ENCODE measurements around the gene SPG7.
A peak's percentile ranks its signal among the peaks of the same experiment; 100 is the strongest.

SPG7 gene

GRCh38 chr16:89498839-89499238 lies 9.4 kb upstream of the SPG7 start:
- no peaks in the 10 kb centered on the region for H3K9me3 Mint-ChIP-seq
- H3K36me3 Mint-ChIP-seq, result no peaks in the 10 kb centered on the region
- H3K27me3 Mint-ChIP-seq, result no peaks in the 10 kb centered on the region
- no peak overlapping the region for H3K4me3 Mint-ChIP-seq
- no peaks in the 10 kb centered on the region for H3K4me1 Mint-ChIP-seq
- no peak overlapping the region for H3K27ac Mint-ChIP-seq

- H3K4me1 Mint-ChIP-seq, result peaks cover under 1% of the 10 kb centered on the region
- H3K9me3 Mint-ChIP-seq, result no peaks in the 10 kb centered on the region
- H3K36me3 Mint-ChIP-seq, result no peaks in the 10 kb centered on the region
- no peak overlapping the region for H3K27ac Mint-ChIP-seq
- no peak overlapping the region for H3K4me3 Mint-ChIP-seq
- no peaks in the 10 kb centered on the region for H3K27me3 Mint-ChIP-seq
Measured at GRCh38 chr16:89499767-89500166, 8.4 kb upstream of the SPG7 start.

GRCh38 chr16:89502081-89502843 lies 5.9 kb upstream of the SPG7 start:
- H3K27me3 Mint-ChIP-seq, result no peaks in the 10 kb centered on the region
- peak overlapping the region; percentile 51 for H3K27ac Mint-ChIP-seq
- no peak overlapping the region for H3K4me3 Mint-ChIP-seq
- H3K9me3 Mint-ChIP-seq, result no peaks in the 10 kb centered on the region
- no peaks in the 10 kb centered on the region for H3K36me3 Mint-ChIP-seq
- H3K4me1 Mint-ChIP-seq, result peaks cover 24% of the 10 kb centered on the region

DNA sequence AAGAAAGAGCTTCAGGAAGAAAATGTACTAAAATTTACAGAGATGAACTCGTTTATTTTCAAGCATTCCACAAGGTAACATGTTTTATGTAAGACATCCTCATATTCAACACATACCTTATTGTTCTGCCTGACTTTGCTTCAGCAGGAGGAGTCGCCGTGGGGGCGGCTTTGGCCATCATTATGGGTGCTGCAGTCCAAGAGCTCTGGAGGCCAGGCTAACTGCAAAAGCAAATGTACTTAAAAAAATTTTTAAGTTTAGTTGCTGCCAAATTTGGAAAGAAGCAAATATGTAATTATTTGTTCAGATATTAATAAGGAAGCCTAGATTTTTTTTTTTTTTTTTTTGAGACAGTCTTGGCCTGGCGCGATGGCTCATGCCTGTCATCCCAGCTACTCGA lies 4.1 kb upstream of the SPG7 start:
- H3K27me3 Mint-ChIP-seq, result no peaks in the 10 kb centered on the region
- H3K36me3 Mint-ChIP-seq, result no peaks in the 10 kb centered on the region
- H3K27ac Mint-ChIP-seq, result no peak overlapping the region
- no peak overlapping the region for H3K4me3 Mint-ChIP-seq
- H3K9me3 Mint-ChIP-seq, result no peaks in the 10 kb centered on the region
- H3K4me1 Mint-ChIP-seq, result peaks cover 26% of the 10 kb centered on the region

- H3K4me1 Mint-ChIP-seq, result peaks cover 31% of the 10 kb centered on the region
- H3K36me3 Mint-ChIP-seq, result no peaks in the 10 kb centered on the region
- no peaks in the 10 kb centered on the region for H3K27me3 Mint-ChIP-seq
- no peaks in the 10 kb centered on the region for H3K9me3 Mint-ChIP-seq
- H3K27ac Mint-ChIP-seq, result peak overlapping the region; percentile 90
- peak overlapping the region; percentile 74 for H3K4me3 Mint-ChIP-seq
Measured at GRCh38 chr16:89505204-89506112, 2.7 kb upstream of the SPG7 start.

- H3K27ac Mint-ChIP-seq, result peak overlapping the region; percentile 63
- peaks cover 33% of the 10 kb centered on the region for H3K4me1 Mint-ChIP-seq
- H3K36me3 Mint-ChIP-seq, result no peaks in the 10 kb centered on the region
- H3K9me3 Mint-ChIP-seq, result no peaks in the 10 kb centered on the region
- H3K4me3 Mint-ChIP-seq, result peak overlapping the region; percentile 74
- H3K27me3 Mint-ChIP-seq, result no peaks in the 10 kb centered on the region
Measured at GRCh38 chr16:89506113-89506504, 2.1 kb upstream of the SPG7 start.

GRCh38 chr16:89506791-89507191 lies 1.4 kb upstream of the SPG7 start:
- H3K4me3 Mint-ChIP-seq, result peak overlapping the region; percentile 79
- H3K27ac Mint-ChIP-seq, result peak overlapping the region; percentile 74
- no peaks in the 10 kb centered on the region for H3K9me3 Mint-ChIP-seq
- H3K4me1 Mint-ChIP-seq, result peaks cover 33% of the 10 kb centered on the region
- no peaks in the 10 kb centered on the region for H3K27me3 Mint-ChIP-seq
- H3K36me3 Mint-ChIP-seq, result no peaks in the 10 kb centered on the region

DNA sequence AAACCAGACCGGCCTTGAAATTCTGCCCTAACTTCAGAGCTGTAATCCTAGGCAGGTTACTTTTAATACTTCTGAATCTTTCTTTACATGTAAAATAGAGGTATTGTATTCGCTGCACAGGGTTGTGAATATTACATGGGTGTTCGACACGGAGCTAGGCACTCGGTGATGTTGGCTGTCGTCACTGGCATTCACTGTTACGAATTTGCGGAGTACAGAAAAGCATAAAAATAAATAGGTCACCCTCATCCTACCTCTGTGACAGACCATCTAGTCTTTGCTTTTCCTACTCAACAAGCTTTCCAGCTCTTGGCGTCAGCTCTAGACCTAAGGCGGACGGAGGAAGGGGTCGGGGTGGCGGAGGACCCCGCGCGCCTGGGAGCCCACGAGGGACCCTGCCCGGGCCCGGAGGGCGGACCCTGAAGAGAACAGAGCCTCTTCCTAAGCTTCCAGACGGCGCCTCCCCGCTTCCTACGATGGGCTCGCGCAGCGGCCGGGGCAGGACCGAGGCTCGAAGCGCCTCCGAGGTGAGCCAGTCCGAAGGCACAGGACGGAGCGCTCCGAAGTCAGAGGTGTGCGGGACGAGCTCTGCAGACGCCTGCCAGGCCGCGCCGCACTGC lies 879 bp upstream of the SPG7 start:
- H3K27me3 Mint-ChIP-seq, result no peaks in the 10 kb centered on the region
- no peaks in the 10 kb centered on the region for H3K36me3 Mint-ChIP-seq
- peak overlapping the region; percentile 79 for H3K4me3 Mint-ChIP-seq
- peaks cover 33% of the 10 kb centered on the region for H3K4me1 Mint-ChIP-seq
- H3K9me3 Mint-ChIP-seq, result no peaks in the 10 kb centered on the region
- H3K27ac Mint-ChIP-seq, result peak overlapping the region; percentile 74

DNA sequence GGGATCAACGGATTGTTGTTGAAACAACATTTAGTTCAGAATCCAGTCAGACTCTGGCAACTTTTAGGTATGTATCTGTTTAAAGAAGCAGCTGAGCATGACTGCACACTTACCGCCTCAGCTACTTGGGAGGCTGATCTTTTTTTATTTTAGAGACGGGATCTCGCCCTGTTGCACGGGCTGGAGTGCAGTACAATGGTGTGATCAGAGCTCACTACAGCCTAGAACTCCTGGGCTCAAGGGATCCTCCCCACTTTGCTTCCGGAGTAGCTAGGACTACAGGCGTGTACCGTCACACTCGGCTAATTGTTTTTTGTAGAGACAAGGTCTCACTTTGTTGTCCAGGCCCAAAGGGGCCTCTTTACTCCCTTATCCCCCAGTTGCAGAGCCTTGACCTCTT lies 2.3 kb downstream of the SPG7 start:
- H3K4me1 Mint-ChIP-seq, result peaks cover 25% of the 10 kb centered on the region
- no peak overlapping the region for H3K27ac Mint-ChIP-seq
- H3K4me3 Mint-ChIP-seq, result no peak overlapping the region
- no peaks in the 10 kb centered on the region for H3K9me3 Mint-ChIP-seq
- no peaks in the 10 kb centered on the region for H3K27me3 Mint-ChIP-seq
- H3K36me3 Mint-ChIP-seq, result peaks cover 6% of the 10 kb centered on the region

DNA sequence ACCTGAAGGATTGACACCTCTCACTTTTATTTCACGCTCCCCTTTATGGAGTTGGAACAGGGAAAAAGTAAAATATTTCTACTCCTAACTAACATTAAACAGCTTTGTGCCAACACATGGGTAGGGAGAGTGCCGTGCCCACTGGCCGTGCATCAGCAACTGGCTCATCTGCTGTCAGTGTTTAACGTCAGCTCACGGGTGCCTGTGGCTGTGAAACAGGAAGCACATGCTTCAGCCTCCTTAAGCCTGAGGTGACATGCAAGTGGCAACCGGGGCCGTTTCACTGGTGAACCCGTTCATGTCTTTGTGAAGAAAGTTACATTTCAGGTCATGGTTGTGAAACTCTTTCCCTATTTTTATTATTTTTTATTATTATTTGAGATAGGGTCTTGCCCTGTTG lies 3.2 kb downstream of the SPG7 start:
- Mint-ChIP-seq H3K36me3 (peaks cover 6% of the 10 kb centered on the region), H3K4me1 (peaks cover 17% of the 10 kb centered on the region), H3K4me3 (no peak overlapping the region), H3K27me3 (no peaks in the 10 kb centered on the region), H3K9me3 (no peaks in the 10 kb centered on the region), H3K27ac (no peak overlapping the region)

GRCh38 chr16:89512453-89512852 lies 4.2 kb downstream of the SPG7 start:
- no peak overlapping the region for H3K4me3 Mint-ChIP-seq
- H3K27me3 Mint-ChIP-seq, result no peaks in the 10 kb centered on the region
- H3K9me3 Mint-ChIP-seq, result no peaks in the 10 kb centered on the region
- peaks cover 8% of the 10 kb centered on the region for H3K4me1 Mint-ChIP-seq
- peaks cover 7% of the 10 kb centered on the region for H3K36me3 Mint-ChIP-seq
- H3K27ac Mint-ChIP-seq, result no peak overlapping the region

DNA sequence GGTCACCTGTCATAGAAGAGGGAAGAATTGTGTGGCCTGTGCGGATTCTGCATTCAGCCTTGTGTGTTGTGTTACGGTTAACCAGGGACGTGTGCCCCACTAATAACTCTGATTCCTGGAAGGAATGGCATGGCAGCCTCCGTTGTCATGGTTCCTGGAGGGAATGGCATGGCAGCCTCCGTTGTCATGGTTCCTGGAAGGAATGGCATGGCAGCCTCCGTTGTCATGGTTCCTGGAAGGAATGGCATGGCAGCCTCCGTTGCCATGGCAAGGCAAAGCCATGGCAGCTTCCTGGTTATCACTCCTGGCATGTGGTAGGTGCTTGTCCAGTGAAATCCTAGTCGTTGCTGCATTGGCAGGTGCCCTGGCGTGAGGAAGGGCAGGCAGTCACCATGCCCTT lies 8.9 kb downstream of the SPG7 start:
- Mint-ChIP-seq H3K4me1 (peaks cover 6% of the 10 kb centered on the region), H3K4me3 (no peak overlapping the region), H3K27me3 (no peaks in the 10 kb centered on the region), H3K27ac (no peak overlapping the region), H3K9me3 (no peaks in the 10 kb centered on the region), H3K36me3 (peaks cover 18% of the 10 kb centered on the region)

DNA sequence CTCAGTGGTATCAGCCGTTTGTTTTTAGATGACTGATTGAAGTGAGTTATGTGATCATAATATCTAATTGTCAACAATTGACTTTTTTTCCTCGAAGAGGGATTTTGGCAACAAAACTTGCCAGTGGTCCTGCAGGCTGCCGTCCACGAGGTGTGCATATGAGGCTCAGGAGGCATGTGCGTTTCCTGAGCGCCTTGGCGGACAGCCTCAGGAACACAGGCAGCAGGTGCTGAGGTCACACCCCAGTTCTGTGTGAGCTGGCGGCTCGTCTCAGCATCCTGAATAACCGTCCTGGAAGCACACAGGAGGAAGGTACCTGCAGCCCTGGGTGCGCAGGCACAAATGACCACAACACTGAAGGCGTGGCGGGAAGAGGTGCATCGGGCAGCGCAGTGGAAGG lies 11.7 kb downstream of the SPG7 start:
- peaks cover 15% of the 10 kb centered on the region for H3K36me3 Mint-ChIP-seq
- no peak overlapping the region for H3K27ac Mint-ChIP-seq
- H3K27me3 Mint-ChIP-seq, result no peaks in the 10 kb centered on the region

DNA sequence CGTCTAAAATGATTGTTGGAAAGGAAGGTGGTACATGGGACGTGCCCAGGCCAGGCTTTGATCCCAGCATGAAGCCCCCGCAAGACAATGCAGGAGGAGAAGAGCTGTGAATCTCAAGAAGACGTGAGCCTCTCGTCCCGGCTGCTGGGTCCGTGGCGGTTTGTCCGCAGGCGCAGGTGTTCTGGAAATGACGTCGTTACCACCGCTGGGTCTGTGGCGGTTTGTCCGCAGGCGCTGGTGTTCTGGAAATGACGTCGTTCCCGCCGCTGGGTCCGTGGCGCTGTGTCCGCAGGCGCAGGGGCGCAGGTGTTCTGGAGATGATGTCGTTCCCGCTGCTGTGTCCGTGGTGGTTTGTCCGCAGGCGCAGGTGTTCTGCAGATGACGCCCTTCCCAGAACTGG lies 14.1 kb downstream of the SPG7 start:
- H3K27ac Mint-ChIP-seq, result no peak overlapping the region
- peaks cover 9% of the 10 kb centered on the region for H3K4me1 Mint-ChIP-seq
- H3K27me3 Mint-ChIP-seq, result no peaks in the 10 kb centered on the region
- H3K36me3 Mint-ChIP-seq, result peaks cover 15% of the 10 kb centered on the region
- no peak overlapping the region for H3K4me3 Mint-ChIP-seq
- no peaks in the 10 kb centered on the region for H3K9me3 Mint-ChIP-seq

More for the DNA sequence above, 11.7 kb downstream of the SPG7 start:
- Mint-ChIP-seq H3K9me3 (no peaks in the 10 kb centered on the region), H3K4me1 (peaks cover 9% of the 10 kb centered on the region), H3K4me3 (no peak overlapping the region)

GRCh38 chr16:89523680-89524344 lies 15.6 kb downstream of the SPG7 start:
- H3K4me1 Mint-ChIP-seq, result peaks cover 9% of the 10 kb centered on the region
- no peak overlapping the region for H3K4me3 Mint-ChIP-seq
- H3K9me3 Mint-ChIP-seq, result no peaks in the 10 kb centered on the region
- H3K27ac Mint-ChIP-seq, result no peak overlapping the region
- H3K36me3 Mint-ChIP-seq, result peaks cover 8% of the 10 kb centered on the region
- H3K27me3 Mint-ChIP-seq, result no peaks in the 10 kb centered on the region
